HG03565 (cell line): Measurements from ENCODE around the gene BCL2A1.
"Not testable (repeated sequence)": the region's sequence is repeated elsewhere in the genome, so short reads cannot be mapped to it uniquely, and the experiment has no call there.

ENCODE experiments used
- ATAC-seq: cut with Tn5 transposase; IDR thresholded peaks from one replicate; pipeline ENCODE4 v1.9.1; 2021; ENCODE audit warnings: mild to moderate bottlenecking, moderate library complexity; ENCODE audit not compliant: unreplicated experiment

Gene BCL2A1

DNA sequence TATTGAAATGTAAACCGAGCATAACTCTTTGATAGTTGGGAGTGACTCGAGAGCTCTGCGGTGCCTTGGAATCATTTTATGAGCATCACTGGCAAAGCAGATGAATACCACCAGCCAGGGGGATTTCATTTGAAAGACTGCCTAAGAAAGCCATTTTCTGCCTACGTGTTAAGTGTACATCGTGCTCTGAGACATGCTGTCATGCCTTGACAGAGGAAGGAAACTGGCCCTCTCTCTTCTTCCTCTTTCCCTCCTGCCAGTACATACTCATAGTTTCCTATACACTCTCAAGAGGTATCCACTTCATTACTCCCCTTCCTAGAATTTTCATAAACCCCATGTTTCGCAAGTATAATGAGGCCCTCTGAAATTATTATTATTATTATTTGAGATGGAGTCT, 8.8 kb downstream of the BCL2A1 start:
- ATAC-seq, result no peak

DNA sequence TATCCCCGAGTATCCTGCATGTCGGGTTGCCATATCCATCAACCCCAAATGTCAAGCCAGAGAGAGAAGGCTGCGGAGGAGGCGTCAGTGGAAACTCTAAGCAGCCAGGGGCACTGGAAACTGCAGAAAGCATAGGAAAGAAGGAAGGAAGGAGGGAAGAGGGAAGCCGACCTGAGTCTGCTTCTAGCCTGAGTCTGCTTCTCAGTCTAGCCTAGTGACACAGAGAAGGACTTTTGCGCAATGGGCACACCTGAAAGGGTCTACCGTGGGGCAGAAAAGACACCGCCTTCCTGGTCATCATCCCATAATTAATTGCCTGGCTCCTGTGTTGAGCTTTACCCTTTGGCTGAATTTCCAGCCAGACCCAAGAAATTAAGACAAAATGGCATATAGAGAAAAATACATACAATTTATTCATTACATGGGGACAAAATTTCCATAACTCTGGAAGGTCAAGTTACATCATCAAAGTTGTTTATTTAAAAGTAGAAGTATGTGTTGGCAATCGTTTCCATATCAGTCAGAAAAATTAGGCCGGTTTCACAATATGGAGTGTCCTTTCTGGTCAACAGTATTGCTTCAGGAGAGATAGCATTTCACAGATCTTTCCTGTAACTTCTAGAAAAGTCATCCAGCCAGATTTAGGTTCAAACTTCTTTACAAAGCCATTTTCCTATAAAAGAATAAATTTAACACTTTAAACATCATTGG, 10.3 kb downstream of the BCL2A1 start:
- ATAC-seq, result no peak

- no peak for ATAC-seq
Measured at GRCh38 chr15:79957741-79958140, 13.3 kb downstream of the BCL2A1 start.

- ATAC-seq, result no peak
Measured at GRCh38 chr15:79956354-79956939, 14.5 kb downstream of the BCL2A1 start.

DNA sequence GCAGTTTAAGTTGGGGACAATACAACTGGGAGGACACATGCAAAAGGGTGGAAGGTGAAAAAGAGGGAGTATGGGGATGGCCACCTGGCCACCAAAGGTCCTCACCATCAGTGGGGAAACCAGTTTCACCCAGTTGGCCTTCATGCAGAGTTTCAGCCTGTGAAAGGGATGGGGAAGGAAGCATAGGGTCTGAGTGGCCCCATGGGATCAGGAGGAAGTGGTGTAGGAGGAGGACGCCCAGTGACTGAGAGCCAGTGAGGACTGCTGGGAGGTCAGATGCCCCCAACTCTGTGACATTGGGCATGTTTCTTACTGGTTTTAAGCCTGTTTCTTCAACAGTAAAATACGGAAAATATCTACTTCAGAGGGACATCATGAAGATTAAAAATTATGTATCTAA, 16.3 kb downstream of the BCL2A1 start:
- ATAC-seq, result no peak

DNA sequence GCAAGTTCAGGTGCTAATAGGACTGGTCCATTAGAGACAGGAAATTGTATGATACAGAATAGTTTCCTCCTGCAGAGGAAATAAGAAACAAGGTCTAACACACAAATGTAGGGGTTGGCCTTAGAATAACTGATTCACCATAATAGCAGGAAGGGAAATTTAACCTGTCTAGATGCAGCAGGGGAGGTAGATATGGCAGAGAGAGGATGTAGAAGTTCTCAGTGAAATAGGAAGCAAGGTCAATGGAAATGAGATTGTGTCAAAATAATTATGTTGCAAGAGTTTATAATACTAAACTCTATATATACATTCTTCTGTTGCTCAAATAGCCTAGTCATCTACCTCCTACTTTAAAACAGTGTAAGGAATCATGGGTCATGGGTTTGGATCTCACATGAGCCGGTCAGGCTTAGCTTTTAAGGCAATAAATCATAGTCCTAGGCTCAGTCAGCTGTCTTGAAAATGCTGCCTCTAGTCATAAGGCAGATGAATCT, 17.0 kb downstream of the BCL2A1 start:
- ATAC-seq, result no peak

DNA sequence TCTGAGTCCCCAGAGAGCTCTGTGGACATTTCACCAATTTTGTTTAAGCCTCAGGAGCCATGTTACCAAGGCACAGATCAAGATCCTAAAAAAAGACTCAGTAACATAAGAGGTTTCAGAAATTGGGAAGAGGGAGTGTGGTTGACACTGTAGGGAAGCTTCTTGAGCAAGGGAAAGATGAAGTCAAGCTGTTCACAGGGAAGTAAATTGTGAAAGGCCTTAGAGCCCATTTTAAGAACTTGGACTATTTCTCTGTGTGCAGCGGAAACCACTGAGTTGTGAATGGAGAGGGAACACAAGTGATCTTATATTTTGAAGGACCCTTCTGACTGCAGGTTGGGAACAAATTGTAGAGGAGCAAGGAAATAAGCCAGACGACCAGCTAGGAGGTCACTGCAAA, 18.7 kb downstream of the BCL2A1 start:
- no peak for ATAC-seq

GRCh38 chr15:79950247-79950646, 20.7 kb downstream of the BCL2A1 start:
- no peak for ATAC-seq

GRCh38 chr15:79948761-79949160, 22.2 kb downstream of the BCL2A1 start:
- no peak for ATAC-seq

- ATAC-seq, result no peak
Measured at GRCh38 chr15:79948095-79948695, 22.8 kb downstream of the BCL2A1 start.

DNA sequence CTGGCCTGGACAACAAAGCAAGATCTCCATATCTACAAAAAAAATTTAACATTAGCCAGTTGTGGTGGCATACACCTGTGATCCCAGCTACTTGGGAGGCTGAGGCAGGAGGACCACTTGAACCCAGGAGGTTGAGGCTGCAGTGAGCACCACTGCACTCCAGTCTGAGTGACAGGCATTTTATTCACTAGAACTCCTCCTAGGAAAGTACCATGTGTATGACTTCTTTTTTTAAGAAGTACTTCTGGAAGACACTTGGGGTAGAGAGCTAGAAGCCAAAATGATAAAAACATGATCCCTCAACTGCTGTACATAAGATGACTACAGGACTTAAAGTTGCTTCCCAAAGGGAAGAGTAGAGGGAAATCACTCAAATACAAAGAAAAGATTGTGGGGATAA, 24.0 kb downstream of the BCL2A1 start:
- no peak for ATAC-seq

DNA sequence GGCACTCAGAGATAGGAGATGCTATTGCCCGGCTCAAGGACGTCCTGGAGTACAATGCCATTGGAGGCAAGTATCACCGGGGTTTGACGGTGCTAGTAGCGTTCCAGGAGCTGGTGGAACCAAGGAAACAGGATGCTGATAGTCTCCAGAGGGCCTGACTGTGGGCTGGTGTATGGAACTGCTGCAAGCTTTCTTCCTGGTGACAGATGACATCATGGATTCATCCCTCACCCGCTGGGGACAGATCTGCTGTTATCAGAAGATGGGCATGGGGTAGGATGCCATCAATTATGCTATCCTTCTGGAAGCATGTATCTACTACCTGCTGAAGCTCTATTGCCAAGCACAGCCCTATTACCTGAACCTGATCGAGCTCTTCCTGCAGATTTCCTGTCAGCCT, 26.4 kb downstream of the BCL2A1 start:
- no peak for ATAC-seq

DNA sequence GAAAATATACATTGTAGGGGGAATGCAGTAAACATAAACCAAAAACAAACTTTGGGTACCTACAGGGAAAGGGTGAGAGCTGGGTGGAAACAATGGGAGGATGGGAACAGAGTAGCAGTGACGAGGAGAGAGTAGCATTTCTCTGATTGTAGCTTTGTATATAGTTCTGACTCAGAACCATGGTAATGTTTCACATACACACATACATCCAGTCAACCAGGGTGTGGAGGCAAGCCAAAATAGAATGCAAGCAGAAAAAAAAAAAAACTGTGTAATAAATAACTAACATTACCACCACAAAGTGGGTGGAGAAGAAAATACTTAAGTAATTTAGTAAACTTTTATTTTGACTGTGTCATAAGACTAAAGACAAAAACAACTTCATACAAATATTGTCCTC, 27.2 kb downstream of the BCL2A1 start:
- ATAC-seq, result peak; percentile 82

GRCh38 chr15:79942741-79943481, 28.1 kb downstream of the BCL2A1 start:
- no peak for ATAC-seq

GRCh38 chr15:79939399-79939798, 31.6 kb downstream of the BCL2A1 start:
- ATAC-seq, result no peak

DNA sequence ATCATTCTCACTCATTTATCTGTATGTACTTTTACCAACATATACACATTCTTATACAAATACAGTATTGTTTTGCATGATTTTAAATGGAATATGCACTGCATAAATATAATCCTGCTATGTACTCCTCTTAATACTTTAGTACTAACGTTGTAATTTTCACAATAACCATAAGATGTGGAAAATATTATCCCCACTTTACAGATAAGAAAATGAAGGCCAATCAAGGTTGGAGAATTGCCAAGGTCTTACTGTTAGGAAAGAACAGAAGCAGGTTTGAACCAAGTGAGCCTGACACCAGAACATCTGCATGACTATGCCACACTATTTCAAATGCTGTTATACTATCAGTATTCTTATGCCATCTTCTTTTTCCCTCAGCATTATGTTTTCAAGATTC, 32.9 kb downstream of the BCL2A1 start:
- no peak for ATAC-seq

DNA sequence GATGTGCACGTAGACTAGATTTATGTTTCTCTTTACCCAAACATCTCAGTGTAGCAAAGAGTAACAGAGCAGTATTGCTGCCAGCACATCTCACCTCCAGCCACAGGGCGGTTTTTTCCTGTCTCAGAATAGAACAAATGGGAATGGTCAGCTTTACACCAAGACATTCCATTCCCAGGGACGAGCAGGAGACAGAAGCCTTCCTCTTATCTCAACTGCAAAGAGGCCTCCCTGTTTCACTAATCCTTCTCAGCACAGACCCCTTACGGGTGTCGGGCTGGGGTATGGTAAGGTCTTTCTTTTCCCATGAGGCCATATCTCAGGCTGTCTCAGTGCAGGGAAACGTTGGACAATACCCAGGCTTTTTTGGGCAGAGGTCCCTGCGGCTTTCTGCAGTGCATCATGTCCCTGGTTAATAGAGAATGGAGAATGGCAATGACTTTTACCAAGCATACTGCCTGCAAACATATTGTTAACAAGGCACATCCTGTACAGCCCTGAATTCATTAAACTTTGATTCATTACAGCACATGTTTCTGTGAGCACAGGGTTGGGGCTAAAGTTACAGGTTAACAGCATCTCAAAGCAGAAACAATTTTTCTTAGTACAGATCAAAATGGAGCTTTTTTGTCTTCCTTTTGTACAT, 35.3 kb downstream of the BCL2A1 start:
- ATAC-seq, result not testable (repeated sequence)

- no peak for ATAC-seq
Measured at GRCh38 chr15:79933231-79933630, 37.8 kb downstream of the BCL2A1 start.

GRCh38 chr15:79932447-79932846, 38.5 kb downstream of the BCL2A1 start:
- no peak for ATAC-seq

GRCh38 chr15:79930516-79930915, 40.5 kb downstream of the BCL2A1 start:
- ATAC-seq, result no peak

- no peak for ATAC-seq
Measured at GRCh38 chr15:79929412-79929811, 41.6 kb downstream of the BCL2A1 start.
